GM13976 (cell line): ENCODE measurements around the gene ATP4A.
A peak's percentile ranks its signal among the peaks of the same experiment; 100 is the strongest.

Experiments used
- DNase-seq: peaks from one replicate; pipeline ENCODE4 v3.0.0; 2012; ENCODE audit warnings: low spot score
- CTCF ChIP-seq: IDR thresholded peaks from 2 replicates; pipeline ENCODE4 v1.5.1; 2012; ENCODE audit warnings: borderline replicate concordance, mild to moderate bottlenecking; ENCODE audit not compliant: insufficient read depth; ENCODE audit errors: extremely low read depth, missing control alignments, control extremely low read depth
- in situ Hi-C: fragments of 300-500 bp; cut with MboI; formaldehyde crosslinking; loops from one replicate; pipeline ENCODE4 v1.12.0; 2022; ENCODE audit warnings: low sequenced_read_pairs, mixed read lengths, inconsistent platforms; ENCODE audit not compliant: unreplicated experiment

Gene ATP4A

DNA sequence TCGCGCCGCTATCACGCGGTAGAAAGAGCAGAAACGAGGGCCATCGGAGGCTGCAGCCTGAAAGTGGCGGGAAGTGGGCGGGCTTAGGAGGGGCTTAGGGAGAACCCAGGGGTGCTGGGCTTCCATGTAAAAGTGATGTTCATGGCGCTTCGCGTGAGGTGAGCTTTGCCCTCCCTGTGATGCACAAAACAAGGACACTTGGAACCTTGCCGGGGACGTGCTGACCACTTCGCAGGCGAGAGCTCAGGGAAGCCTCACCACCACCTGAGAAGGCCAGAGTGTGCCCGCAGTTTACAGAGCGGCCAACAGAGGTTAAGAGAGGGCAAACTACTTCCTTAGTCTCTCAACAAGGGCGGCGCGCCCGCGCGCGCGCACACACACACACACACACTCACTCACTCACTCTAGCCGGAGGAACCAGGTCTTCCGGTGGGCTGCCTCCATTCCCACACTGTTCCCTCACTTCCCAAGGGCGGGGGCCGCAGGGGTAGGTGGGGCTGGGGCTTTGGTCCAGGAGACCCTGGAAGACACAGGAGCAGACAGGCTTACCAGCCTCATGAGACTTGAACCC is 29.6 kb downstream of the ATP4A start:
- peak; percentile 63 for DNase-seq
- in situ Hi-C loops, result no loop called here
- no peak for TF ChIP-seq CTCF

GRCh38 chr19:35533201-35533821 is 30.1 kb downstream of the ATP4A start, which contains the start of gene GAPDHS:
Gene GAPDHS (plus strand): TSS chr19:35533456. CDS start chr19:35533528, 72 bp downstream.
- in situ Hi-C loops, result no loop called here
- no peak for TF ChIP-seq CTCF
- no peak for DNase-seq

GRCh38 chr19:35531291-35531690 is 32.2 kb downstream of the ATP4A start:
- TF ChIP-seq CTCF, result no peak
- no peak for DNase-seq
- in situ Hi-C loops, result no loop called here

DNA sequence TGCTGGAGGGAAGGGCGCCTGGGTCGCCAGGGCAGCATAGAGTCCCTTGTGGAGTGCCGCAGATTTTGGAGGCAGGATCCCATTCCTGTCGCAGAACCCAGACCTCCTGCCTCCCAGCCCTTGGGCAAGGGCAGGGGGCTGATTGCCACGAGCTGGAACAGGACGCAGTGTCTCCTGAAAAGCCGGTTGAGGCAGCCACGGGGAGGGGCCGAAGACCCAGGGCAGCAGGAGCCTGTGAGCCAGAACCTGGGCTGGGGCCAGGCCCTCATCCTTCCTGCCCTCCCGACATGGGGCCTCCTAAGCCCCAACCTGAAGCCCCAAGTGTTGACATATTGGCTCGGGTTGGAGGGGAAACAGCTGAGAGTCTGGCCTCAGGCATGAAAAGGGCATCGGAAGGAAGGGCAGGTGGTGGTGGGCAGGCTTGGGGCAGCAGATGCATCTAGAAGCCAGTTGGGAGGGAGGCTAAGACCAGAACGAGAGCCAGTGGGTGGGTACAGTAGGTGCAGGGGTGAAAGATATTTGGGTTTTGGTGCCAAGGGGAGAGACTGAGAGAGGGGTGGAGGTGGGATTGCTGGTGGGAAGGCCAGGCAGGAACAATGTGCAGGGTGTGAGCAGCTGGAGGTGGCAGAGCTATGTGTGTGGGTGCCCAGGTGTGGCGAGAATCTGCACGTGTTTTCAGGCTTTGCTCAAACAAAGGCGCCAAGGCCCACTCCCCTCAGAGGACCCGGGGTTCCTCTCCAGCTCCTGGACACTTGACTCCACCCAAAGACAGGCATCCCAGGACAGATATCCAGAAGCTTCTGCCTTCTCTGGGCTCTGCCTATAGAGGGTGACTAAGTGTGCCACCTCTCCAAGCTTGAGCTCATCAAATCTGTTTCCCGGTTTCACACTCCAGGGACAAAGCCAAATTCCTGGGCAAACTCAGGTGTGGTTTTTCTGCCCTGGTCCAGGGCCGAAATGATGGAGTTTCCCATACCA is 33.9 kb downstream of the ATP4A start:
- in situ Hi-C loops, result no loop called here
- TF ChIP-seq CTCF, result no peak
- no peak for DNase-seq

- in situ Hi-C loops, result no loop called here
- no peak for DNase-seq
Observed at GRCh38 chr19:35528218-35529038, 35.0 kb downstream of the ATP4A start, which contains the start of gene SBSN. Gene SBSN (minus strand): TSS chr19:35528311. CDS start chr19:35528281, 30 bp downstream.

More at GRCh38 chr19:35528218-35529038, 35.0 kb downstream of the ATP4A start, which contains the start of gene SBSN:
- TF ChIP-seq CTCF, result no peak
